Cardiac muscle cell (in vitro differentiated cells and primary cell): Measurements from ENCODE around the gene CNTFR. TPM values are rescaled to one million over a fixed set of nuclear protein-coding genes. Genes with fewer than 3 reads are reported as not detected.

Source experiments
- DNase-seq, 2 donors: peaks; one replicate each; pipeline versions ENCODE4 v3.0.0 to v3.0.0-alpha.2; 2010 to 2017; ENCODE audit warnings: low read depth in 1 of 2, low spot score in 1 of 2
- H3K27ac ChIP-seq: fragments of 200-600 bp; sonication (generic); 2 replicates; pipeline ENCODE4 v1.5.1; 2016
- H3K27me3 ChIP-seq: fragments of 200-600 bp; sonication (generic); 2 replicates; pipeline ENCODE4 v1.6.0; 2016; ENCODE audit warnings: control low read depth
- H3K36me3 ChIP-seq: fragments of 200-600 bp; sonication (generic); 2 replicates; pipeline ENCODE4 v1.5.1; 2016; ENCODE audit warnings: control low read depth
- H3K4me1 ChIP-seq: fragments of 200-600 bp; sonication (generic); 2 replicates; pipeline ENCODE4 v1.8.1; 2017; ENCODE audit warnings: low read depth, mild to moderate bottlenecking, mixed run types
- H3K4me3 ChIP-seq: fragments of 200-600 bp; sonication (generic); 2 replicates; pipeline ENCODE4 v1.5.1; 2016; ENCODE audit warnings: mild to moderate bottlenecking
- H3K9me3 ChIP-seq: fragments of 200-600 bp; sonication (generic); 2 replicates; pipeline ENCODE4 v1.5.1; 2017; ENCODE audit warnings: low read depth, mild to moderate bottlenecking, control low read depth
- polyA plus RNA-seq: library from polyadenylated mRNA; unstranded; fragments of >200 nt; fragmentation: Nextera tagmentation; extraction: Ambion mirVana; gene quantifications from 2 replicates; pipeline ENCODE4 v1.2.1, GENCODE V29; 2016
- total RNA-seq: library from RNA; depleted of rRNA; stranded (reverse); fragments of >200 nt; gene quantifications from 2 replicates; pipeline ENCODE4 v1.2.3, GENCODE V29; 2016
- TF ChIP-seq, protein P1 (sequence below): IDR thresholded peaks from 2 replicates; pipeline ENCODE4 v1.5.1; 2012; ENCODE audit warnings: low read depth, mild to moderate bottlenecking, low read length

The CNTFR gene
- total and polyA plus RNA-seq, 2 experiments from 2014 or later = 15.5 to 29.8 TPM

DNA sequence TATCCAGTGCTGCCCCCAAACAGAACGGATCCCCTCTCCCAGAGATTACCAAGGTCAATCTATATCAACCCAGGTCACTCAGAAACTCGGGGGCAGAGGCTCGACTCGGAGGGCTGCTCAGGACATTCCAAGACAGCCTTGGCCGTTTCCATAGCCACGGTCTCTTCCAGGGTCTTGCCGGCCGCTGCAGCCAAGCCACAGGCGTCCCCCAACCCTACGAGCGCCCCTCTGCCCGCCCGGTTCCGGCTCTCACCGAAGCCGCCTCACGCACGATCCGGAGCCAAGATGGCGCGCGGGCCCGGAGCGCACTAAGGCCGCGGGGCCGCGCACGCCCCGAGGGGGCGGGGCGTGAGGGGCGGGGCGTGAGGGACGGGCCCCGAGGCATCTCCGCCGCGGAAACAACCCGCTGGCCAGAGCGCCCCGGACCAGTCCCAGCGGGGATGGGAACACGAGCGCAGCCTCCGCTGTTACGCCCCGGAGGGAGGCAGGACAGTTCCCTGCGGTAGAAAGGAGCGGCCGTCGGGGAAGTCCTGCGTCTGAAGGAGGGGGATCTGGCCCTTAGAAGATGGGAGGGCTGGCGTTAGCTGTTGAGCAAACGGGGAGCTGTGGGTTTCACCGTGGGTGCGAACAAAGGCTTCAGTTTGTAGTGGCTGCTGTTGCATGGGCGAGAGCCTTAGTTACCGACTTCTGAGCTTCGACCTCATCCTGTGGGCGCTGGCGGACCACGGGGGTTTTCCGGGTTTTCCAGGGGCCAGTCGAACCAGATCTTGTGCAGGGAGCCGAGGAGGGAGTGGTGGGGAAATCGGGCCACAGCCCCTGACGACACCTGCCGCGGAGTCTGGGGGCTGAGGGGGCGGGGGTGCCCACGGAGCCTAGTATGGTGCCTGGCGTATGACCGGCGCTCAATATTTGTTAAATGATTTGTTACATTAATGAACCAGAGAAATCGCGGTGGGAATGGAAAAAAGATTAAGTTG lies 22.6 kb upstream of the CNTFR start, which contains the start of gene RPP25L:
TSS of gene RPP25L (minus strand) at position 287 of the 977 bp plus-strand sequence. CDS start 801 bp downstream, outside the sequence.
- Histone ChIP-seq H3K27ac (peak within 1 kb of the TSS; percentile 79), H3K36me3 (peaks cover 4% of the 10 kb centered on the region), H3K27me3 (no peaks in the 10 kb centered on the region), H3K9me3 (no peaks in the 10 kb centered on the region), H3K4me3 (peak within 1 kb of the TSS; percentile 58), H3K4me1 (peaks cover 8% of the 10 kb centered on the region)
- DNase-seq = peak; percentile 89 to 91
- TF ChIP-seq, protein P1, sequence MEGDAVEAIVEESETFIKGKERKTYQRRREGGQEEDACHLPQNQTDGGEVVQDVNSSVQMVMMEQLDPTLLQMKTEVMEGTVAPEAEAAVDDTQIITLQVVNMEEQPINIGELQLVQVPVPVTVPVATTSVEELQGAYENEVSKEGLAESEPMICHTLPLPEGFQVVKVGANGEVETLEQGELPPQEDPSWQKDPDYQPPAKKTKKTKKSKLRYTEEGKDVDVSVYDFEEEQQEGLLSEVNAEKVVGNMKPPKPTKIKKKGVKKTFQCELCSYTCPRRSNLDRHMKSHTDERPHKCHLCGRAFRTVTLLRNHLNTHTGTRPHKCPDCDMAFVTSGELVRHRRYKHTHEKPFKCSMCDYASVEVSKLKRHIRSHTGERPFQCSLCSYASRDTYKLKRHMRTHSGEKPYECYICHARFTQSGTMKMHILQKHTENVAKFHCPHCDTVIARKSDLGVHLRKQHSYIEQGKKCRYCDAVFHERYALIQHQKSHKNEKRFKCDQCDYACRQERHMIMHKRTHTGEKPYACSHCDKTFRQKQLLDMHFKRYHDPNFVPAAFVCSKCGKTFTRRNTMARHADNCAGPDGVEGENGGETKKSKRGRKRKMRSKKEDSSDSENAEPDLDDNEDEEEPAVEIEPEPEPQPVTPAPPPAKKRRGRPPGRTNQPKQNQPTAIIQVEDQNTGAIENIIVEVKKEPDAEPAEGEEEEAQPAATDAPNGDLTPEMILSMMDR = no peak

DNA sequence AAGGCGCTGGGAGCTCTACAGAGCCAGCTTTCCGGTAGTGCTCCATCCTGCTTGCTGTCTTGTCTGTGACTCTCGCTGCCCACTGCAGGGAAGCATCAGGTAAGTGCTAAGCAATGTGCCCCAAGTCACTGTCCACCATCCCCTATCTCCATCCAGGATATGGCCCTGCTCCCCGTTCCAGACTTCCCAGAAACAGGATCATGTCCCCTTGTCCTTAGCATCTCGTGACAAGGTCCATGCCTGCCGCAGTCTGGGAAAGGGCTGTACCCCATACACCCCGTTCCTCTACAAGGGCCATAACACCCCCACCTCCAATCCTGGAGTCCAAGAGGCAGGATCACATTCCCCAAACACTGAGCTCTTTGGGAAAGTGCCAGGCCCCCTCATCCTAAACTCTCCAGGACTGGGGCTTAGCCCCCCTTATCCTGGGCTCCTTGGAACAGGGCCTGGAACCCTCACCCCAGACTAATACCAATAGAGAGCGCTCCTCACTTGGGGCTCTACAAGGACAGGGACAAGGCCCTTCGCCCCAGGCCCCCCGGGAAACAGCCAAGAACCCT lies 21.8 kb upstream of the CNTFR start:
- H3K9me3 ChIP-seq = no peaks in the 10 kb centered on the region
- DNase-seq = no peak
- no peaks in the 10 kb centered on the region for H3K27me3 ChIP-seq
- H3K4me3 ChIP-seq = peak overlapping the region; percentile 58
- H3K4me1 ChIP-seq = peaks cover 8% of the 10 kb centered on the region
- H3K36me3 ChIP-seq = no peaks in the 10 kb centered on the region
- TF ChIP-seq, protein P1 = no peak
- peak overlapping the region; percentile 79 for H3K27ac ChIP-seq

DNA sequence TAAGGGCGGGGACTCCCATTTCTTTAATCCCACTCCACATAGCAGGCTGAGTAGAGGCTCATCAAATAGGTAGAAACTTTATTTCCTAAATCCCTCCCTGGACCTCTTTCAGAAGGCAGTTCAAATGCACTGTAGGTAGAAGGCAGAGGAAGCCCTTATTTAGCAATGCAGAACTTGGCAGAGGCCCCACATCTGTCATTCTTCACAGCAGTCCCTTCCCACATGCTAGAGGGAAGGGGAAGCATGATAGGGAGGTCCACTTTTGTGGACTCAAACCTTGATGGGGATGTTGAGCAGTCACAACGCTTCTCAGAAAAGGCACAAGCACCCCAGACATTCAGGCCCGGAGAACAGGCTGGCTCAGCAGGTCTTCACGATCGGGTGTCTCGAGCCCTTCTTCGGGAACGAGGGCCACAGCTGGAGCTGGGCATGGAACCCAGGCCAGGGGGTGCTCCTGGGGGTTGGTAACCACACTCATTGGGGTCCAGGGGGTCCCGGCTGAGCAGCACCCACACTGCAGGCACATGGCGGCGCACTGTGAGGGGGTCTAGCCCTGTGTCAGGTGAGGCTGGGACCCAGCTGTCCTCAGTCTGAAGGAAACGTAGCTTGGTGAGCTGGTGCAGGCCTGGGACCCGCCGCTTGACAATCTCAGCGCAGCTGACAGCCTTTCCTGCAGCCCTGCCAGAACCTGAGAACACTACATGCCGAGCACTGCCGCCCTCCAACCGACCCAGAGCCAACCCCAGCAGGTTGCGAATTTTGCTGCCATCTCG lies 21.1 kb upstream of the CNTFR start:
- H3K27ac ChIP-seq = peak overlapping the region; percentile 79
- TF ChIP-seq, protein P1 = no peak
- no peaks in the 10 kb centered on the region for H3K36me3 ChIP-seq
- DNase-seq = peak in 1 of 2 donors; percentile 44
- peaks cover 8% of the 10 kb centered on the region for H3K4me1 ChIP-seq
- H3K9me3 ChIP-seq = no peaks in the 10 kb centered on the region
- H3K4me3 ChIP-seq = peak overlapping the region; percentile 58
- no peaks in the 10 kb centered on the region for H3K27me3 ChIP-seq

DNA sequence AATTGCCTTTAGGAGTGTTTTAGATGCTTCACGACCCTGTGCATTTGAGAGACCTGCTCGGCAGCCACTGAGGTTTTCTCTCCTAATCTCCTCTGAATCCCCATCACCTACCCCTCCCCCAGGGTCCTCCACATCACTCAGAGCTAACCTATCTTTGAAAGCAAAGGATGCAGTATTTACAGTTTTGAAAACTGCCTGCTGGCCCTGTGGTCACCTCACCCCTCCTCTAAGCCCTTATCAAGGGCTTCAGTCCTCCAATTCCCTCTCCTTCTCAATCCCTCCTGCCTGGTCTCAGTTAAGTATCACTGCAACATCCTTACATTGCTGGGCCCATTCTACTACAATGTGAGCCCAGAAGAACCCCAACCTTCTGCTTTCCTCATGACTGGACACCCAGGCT lies 17.8 kb upstream of the CNTFR start:
- TF ChIP-seq, protein P1 = no peak
- H3K36me3 ChIP-seq = no peaks in the 10 kb centered on the region
- peaks cover 8% of the 10 kb centered on the region for H3K4me1 ChIP-seq
- no peaks in the 10 kb centered on the region for H3K9me3 ChIP-seq
- no peak overlapping the region for H3K27ac ChIP-seq
- no peaks in the 10 kb centered on the region for H3K27me3 ChIP-seq
- H3K4me3 ChIP-seq = no peak overlapping the region
- no peak for DNase-seq

DNA sequence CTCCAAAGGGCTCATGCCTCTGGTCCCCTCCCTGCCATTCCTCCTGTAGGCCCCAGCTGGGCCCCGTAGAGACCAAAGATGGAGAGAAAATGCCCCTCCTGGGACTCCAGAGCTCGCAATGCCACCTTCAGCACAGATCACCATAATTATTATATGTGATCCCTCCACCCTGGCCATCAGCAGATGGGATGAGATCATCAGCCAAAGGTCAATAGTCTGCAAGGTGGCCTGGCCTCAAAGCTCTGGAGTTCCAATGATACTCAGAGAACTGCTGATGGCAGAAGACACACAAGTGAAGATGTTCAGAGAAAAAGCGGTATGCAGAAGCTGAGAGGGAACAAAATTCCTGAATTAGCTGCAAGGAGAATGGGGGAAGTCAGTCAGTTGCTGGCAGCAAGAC lies 17.4 kb upstream of the CNTFR start:
- Histone ChIP-seq H3K4me3 (no peak overlapping the region), H3K36me3 (no peaks in the 10 kb centered on the region), H3K27me3 (no peaks in the 10 kb centered on the region), H3K27ac (no peak overlapping the region), H3K9me3 (no peaks in the 10 kb centered on the region), H3K4me1 (peaks cover 8% of the 10 kb centered on the region)
- no peak for DNase-seq
- TF ChIP-seq, protein P1 = no peak
